K562 treated with DMSO at 1 percent for 4 hours (cell line): ENCODE measurements around the gene CARM1. TPM values are rescaled to one million over a fixed set of nuclear protein-coding genes. Genes with fewer than 3 reads are reported as not detected.

ENCODE experiments used
- total RNA-seq: library from RNA; unstranded; fragments of 300-600 nt; gene quantifications from 2 replicates; pipeline ENCODE4 v1.2.3, GENCODE V29; 2022; ENCODE audit not compliant: insufficient read depth

Gene CARM1
- total RNA-seq = 70.4 and 78.1 TPM in 2 replicates

DNA sequence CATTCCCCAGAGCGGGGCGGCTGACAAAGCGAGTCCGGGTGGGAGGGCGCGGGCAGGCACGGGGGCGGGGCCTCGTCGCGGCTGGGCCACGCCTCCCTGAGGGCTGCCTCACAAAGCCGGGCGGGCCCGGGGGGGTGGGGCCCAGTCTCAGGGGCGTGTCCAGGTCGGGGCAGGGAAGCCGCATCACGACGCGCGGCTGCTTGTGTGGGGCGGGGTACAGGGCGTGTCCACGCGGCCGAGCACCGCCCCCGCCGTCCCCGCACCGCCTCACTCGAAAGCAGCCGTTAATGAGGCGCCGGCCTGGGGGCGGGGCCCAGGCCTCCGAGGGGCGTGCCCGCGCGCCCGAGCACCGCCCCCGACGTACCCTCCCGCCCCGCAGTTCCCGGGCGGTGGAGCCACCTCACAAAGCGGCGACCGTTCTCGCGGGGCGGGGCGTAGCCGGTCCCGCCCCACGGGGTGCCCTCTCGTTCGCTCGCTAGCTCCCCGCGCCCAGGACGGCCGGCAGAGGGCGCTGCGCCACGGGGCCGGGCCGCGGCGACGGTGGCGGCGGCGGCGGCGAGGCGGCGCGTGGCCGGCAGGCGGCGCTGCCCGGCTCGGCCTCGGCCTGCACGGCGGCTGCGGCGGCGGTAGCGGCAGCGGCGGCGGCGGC lies at the start of gene CARM1:
Gene CARM1, plus strand, starts transcription at position 599 of the 649 bp plus-strand sequence. CDS start 150 bp downstream, outside the sequence.

DNA sequence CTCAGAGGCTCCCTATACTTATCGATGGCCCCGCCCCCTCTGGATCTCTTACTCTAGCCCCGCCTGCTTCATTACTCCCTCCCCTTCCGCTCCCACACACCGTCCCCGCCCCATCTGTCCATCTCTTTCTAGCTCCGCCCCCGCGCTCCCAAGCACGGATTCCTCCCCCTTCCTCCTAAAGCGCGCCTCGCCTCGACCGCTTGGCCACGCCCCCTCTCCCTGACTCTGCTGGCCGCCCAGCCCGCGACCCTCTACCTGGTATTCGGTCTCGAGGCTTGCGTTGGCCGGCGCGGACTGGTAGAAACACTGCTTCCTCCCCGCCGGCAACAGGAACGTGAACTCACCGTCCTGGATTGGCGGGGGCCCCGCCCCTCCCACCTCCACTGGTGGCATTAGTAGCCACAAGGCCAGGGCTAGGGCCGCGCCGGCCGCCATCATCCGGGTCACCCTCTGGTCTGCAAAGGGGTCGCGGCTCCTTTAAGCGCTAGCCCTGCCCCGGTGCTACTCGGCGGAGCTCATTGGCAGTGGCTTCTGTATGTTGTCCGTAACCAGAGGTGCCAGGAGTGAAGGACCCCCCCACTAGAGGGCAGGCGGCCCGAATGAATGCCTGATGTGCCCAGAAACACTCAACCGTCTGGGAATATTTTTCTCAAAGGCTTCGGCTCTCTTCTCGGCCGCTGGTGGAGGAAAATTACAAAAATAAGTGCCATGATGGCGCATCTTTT lies 35.4 kb upstream of the CARM1 start, which contains the start of gene TMED1:
Gene TMED1, minus strand, starts transcription at position 459 of the 725 bp plus-strand sequence. Its CDS starts 21 bp downstream, at position 438.

DNA sequence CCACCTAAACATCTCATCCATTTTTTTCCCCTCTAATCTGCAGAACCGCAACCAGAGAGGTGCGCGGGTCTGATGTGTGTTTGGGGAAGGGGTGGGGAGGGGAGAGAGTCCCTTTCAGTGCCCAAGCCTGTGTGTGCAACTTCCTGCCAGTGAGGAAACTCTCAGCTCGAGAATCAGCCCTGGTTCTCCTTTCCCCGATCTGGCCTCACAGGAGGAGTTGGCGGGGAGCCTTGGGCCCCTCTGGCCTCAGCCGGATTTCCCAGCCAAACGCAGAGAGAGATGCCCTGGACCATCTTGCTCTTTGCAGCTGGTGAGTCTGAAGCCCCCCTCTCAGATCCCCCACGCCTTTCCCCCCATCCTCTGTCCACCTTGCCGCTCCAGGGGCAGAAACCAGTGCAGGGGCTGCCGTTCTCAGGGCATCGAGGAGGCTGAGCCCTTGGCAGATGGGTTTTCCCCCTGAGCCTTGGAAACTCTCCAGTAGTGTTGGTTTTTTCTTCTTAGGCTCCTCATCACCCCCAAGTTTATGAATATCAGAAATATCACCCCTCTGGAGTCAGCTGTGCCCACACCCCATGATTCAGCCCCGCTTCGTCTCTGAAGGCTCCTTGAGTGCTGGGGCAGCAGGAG lies 23.0 kb upstream of the CARM1 start, which contains the start of gene C19orf38:
Gene C19orf38, plus strand, starts transcription at position 186 of the 627 bp plus-strand sequence. Its CDS starts 94 bp downstream, at position 280.

DNA sequence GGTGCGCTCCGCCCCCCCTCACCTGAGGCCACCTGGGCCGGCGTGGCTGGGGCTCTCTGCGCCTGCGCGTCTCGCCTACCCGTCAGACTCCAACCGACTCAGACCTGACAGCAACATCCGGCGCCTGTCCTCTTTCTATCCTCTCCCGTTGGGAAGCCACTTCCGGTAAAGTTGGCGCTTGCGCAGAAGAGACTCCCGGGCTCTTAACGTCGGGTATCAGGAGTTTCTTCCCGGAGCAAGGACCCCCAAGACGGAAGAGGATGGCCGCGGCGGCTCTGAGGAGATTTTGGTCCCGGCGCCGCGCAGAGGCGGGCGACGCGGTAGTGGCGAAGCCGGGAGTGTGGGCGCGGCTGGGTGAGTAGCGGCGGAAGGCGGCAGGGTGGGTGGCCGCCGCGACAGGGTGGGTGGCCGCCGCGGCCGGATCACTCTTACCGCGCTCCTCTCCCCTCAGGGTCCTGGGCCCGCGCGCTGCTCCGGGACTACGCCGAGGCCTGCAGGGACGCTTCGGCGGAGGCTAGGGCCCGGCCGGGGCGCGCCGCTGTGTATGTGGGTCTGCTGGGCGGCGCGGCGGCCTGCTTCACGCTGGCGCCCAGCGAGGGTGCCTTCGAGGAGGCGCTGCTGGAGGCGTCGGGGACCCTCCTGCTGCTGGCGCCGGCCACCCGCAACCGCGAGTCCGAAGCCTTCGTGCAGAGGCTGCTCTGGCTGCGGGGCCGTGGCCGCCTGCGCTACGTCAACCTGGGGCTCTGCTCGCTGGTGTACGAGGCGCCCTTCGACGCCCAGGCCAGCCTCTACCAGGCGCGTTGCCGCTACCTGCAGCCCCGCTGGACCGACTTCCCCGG lies 57.4 kb downstream of the CARM1 start, which contains the start of the genes TIMM29 and YIPF2:
Gene TIMM29, plus strand, starts transcription at position 249 of the 839 bp plus-strand sequence. Its CDS starts 12 bp downstream, at position 261.
Gene YIPF2, minus strand, starts transcription at position 77 of the 839 bp plus-strand sequence. CDS start 229 bp downstream, outside the sequence.

DNA sequence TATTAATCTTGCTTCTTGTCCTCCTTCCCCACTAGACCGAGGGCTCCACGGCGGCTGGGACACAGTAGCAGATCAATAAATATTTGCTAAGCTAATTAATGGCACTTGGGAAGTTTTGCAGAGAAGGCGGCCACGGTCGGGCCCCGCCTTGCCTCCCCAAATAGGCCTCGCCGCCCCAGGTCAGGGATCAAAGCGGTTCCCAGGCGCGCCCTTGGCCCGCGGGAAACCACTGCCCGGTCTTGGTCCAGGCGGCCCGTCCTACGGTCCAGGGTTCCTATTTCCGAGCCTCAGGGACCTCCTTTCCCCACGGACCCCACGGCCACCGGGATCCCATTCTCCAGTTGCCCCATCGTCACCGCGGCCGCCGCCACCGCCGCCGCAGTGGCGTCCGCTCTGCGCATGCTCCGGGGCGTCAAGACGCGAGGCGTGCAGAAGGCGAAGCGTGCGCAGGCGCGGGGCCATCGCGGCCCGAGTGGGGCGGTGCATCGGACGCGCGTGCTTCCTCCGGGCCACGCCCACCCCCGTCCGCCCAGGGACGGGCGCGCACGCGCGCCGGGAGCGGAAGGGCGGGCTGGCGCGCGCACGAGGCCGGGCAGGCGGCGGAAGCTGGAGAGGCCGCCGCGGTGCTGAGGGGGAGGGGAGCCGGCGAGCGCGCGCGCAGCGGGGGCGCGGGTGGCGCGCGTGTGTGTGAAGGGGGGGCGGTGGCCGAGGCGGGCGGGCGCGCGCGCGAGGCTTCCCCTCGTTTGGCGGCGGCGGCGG lies 89.1 kb downstream of the CARM1 start, which contains the start of gene SMARCA4:
Gene SMARCA4, plus strand, starts transcription at position 717 of the 759 bp plus-strand sequence. CDS start 23,122 bp downstream, outside the sequence.

Other genes starting within 250 kb of the CARM1 start
- 34.4 and 49.9 TPM in 2 replicates for gene SLC44A2, start 246.0 kb upstream of the CARM1 start, total RNA-seq
- 192 and 224 TPM in 2 replicates for gene ILF3, start 217.2 kb upstream of the CARM1 start, total RNA-seq
- gene QTRT1, start 170.1 kb upstream of the CARM1 start, total RNA-seq = 15.1 and 15.8 TPM in 2 replicates
- gene DNM2, start 153.5 kb upstream of the CARM1 start, total RNA-seq = 230 and 243 TPM in 2 replicates
- gene TMED1, start 35.3 kb upstream of the CARM1 start, total RNA-seq = 68.8 and 71.1 TPM in 2 replicates
- 1.3 TPM in 1 of 2 replicates, not detected in the other for gene C19orf38, start 23.1 kb upstream of the CARM1 start, total RNA-seq
- 94.4 and 108 TPM in 2 replicates for gene YIPF2, start 57.1 kb downstream of the CARM1 start, total RNA-seq
- gene TIMM29, start 57.3 kb downstream of the CARM1 start, total RNA-seq = 46.5 and 49.0 TPM in 2 replicates
- 92.5 and 115 TPM in 2 replicates for gene SMARCA4, start 89.5 kb downstream of the CARM1 start, total RNA-seq
- 34.3 and 49.4 TPM in 2 replicates for gene LDLR, start 217.9 kb downstream of the CARM1 start, total RNA-seq